GM21381 (cell line): Measurements from ENCODE around the gene KIAA1755.

Experiments
- ATAC-seq: cut with Tn5 transposase; IDR thresholded peaks from one replicate; pipeline ENCODE4 v1.9.1; 2021; ENCODE audit warnings: mild to moderate bottlenecking, moderate library complexity; ENCODE audit not compliant: unreplicated experiment

Gene KIAA1755

GRCh38 chr20:38208088-38208487, 52.4 kb downstream of the KIAA1755 start:
- no peak for ATAC-seq

GRCh38 chr20:38207621-38208020, 52.9 kb downstream of the KIAA1755 start:
- no peak for ATAC-seq

DNA sequence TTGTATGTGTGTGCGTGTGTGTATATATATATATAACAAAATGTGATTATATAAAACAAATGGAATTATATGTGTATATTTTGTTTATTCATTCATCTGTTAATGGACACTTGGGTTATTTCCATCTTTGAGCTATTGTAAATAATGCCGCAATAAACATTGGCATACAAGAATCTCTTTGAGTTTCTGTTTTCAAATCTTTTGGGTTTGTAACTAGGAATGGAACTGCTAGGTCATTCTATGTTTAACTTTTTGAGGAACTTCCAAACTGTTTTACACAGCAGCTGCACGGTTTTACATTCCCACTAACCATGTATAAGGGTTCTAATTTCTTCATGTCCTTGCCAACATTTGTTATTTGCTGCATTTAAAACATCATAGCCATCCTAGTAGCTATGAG, 55.5 kb downstream of the KIAA1755 start:
- ATAC-seq: no peak

DNA sequence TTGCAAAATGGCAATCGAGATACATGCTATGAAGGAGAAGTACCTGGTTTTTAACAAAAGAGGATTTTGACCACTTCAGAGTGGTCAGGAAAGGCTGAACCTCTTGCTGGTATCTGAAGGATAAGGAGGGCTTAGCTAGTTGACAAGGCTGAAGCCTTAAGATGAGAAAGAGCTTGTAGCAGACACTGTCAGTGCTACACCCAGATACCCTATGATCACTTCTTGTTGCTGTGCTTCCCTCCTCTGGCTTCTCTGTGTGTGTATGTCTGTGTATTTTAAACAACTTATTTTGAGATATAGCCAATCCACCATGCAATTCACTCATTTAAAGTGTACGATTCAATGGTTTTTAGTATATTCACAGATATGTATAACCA, 56.6 kb downstream of the KIAA1755 start:
- no peak for ATAC-seq

DNA sequence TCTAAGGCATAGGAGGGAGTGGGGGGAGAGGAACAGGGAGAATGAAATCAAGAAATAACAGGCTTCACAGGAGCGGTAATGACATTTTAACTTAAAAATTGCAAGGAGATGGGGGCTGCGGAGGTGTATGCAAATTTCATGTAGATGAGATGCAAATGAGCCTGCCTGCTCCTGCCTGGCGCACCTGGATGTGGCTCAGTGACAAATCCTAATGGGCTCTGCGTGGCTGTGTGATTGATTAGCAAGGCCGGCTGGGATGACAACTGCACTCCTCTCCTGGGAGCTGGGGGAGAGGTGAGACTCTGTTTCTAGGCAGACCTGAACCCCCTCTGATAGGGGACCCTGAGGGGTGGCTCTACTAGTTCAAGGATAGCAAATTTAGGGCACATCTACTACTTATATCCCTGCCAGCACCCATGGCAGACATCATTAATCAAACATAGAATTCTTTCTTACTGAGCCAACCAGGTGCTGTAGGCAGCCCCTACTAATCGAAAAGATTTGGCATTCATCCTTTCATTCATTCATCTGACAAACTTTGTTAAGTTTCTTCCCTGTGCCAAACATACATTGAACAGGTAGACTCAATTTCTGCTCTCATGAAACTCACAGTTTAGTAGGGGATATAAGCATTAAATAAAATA, 57.1 kb downstream of the KIAA1755 start:
- ATAC-seq: no peak

- no peak for ATAC-seq
Measured at GRCh38 chr20:38202982-38203293, 57.6 kb downstream of the KIAA1755 start.

DNA sequence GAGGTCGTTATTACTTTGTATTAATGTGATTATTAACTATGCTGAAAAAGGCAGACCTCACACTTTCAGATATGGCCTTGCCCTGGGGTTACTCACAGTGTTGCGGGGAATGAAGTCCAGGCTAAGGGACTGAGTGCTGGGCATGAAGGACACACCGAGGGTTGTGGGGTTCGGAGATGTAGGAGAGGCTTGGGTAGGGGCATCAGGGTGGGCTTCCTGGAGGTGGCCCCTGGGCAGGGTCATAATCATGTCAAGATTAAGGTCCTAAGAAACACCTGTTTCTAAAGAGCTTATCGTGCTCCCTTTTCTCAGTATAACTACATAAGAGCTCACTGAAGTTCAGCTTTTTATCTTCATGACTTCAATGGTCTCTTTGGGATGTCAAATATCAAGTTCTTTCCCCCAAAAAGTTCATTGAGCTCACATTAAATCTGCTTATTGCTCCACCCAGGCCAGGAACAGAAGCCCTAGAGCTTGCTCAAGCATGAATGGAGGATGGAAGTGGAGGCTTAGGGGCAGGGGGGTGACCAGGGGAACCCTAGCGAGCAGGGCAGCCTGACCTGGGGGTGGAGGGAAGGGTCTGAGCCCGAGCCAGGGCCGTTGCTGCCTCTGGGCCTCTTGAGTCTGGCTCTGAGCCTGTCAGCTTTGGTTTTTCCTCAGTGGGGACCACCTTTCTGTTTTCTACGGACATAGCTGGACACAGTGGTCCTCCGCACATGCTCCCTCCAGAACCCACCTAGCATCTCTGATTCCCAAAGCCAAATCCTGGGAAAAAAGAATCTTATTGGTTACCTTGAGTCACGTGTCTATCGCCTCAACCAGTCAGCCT, 58.2 kb downstream of the KIAA1755 start:
- ATAC-seq: no peak

DNA sequence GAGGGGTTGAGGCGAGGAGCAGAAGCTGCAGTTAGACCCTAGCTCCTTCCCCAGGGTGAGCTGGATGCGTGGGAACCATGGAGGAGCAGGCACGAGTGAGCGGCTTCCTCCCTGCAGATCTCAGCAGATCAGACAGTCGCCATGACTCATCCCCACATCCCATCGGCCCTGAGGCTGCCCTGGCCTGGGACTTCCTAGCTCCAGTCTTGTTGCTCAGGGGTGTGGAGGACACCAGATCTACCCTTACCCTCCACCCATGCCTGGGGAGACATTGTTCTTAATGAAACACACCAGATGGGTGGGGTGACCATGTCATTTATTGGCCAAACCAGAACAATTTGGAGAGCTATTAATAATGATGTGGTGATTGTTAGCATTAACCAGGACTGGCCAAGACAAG, 59.2 kb downstream of the KIAA1755 start:
- ATAC-seq: no peak

- no peak for ATAC-seq
Measured at GRCh38 chr20:38200646-38201045, 59.9 kb downstream of the KIAA1755 start.

DNA sequence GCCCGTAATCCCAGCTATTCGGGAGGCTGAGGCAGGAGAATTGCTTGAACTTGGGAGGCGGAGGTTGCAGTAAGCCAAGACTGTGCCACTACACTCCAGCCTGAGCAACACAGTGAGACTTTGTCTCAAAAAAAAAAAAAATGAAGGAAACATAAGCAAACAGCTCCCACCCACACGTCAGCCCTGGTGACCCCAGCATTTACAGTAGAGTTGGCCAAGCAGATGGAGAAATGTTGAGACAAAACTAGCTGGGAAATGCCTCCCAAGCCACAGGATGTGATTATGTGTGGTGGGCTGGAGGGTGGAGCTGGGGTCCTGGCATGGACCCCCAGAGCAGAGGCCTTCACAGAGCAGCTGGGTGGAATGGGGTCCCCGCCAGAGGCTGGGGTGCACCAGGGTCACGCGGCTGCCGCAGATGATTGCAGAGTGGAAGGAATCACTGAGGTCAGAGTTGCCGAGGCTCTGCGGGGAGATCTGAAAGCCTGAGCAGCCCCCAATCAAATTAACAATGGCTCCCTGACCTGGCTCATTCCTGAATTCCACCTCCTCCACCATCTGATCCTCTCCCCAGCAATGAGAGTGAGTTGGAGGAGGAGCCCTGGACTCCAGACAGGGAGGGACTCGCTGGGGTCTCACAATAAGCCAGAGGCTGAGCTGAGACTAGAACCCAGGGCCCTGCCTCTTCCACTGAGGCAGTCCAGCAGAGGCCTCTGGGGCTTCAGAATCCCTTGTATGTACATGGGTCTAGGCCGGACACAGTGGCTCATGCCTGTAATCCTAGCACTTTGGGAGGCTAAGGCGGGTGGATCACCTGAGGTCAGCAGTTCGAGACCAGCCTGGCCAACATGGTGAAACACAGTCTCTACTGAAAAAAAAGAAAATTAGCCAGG, 60.8 kb downstream of the KIAA1755 start:
- no peak for ATAC-seq

GRCh38 chr20:38198238-38198861, 62.2 kb downstream of the KIAA1755 start:
- no peak for ATAC-seq

DNA sequence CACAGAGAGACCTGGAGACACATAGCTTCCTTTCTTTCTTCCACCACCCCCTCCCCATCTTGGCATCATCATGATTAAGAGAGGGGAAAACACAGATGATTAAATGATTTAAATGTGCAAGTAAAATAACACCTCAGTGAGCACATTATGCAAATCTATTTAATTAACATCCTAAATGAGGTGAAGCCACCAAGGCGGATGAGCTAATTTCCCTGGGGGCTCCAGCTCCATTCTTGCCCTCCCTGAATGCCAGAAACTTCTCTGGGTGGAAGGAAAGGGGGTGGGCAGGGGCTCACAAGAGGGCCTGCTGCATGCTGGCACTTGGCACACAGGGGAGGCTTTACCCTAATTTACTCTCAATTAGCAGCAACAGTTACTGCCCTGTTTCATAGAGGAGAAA, 62.9 kb downstream of the KIAA1755 start:
- no peak for ATAC-seq

DNA sequence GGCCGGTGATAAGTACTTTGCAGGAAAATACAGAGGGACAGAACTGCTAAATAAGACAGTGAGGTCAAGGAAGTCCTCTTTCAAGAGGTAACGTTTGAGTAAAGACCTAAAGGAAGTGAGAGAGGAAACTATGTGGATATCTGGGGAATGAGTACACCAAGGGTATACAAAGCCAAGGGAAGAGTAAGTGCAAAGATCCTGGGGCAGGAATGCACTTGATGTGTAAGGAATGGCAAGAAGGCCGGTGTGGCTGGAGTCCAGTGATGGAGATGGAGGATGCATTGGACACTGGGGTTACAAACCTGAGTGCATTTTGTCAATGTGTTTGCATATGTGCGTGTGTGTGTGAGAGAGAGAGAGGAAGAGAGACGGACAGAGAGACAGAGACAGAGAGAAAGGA, 63.3 kb downstream of the KIAA1755 start:
- ATAC-seq: no peak

DNA sequence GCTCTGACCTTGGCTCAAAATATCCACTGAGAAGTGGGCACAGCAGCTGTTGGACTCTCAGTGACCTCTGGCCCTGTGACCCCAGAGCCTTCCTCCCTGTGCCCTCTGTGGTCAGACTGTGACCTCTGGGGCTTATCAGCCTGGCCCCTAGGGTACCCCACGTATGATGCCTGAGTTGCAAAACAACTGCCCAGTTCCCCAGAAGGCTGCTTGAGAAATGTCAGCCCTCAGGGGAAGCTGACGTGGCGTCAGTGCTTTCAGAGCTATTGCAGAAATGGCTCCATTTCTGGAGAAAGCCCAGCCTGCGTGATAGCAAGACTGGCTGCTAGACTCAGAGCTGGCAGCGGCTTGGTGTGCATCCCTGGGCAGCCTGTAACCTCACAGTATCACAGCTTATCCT, 63.9 kb downstream of the KIAA1755 start:
- no peak for ATAC-seq

DNA sequence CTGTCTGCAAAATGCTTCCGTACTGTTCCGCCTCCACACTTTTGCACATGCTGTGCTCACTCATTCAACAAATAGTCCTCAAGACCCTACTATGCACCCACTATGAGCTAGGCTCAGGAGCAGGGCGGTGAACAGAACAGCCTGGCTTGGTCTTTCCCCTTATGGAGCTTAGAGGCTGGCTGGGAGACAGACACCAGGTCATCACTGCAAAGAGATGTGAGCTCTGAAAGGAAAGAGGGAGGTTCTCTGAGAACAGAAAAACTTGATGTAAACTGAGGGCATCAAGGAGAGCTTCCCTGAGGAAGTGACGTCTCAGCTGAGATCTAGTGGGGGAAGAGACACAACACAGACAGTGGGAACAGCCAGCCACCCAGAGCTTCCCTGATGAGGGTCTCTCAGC, 64.5 kb downstream of the KIAA1755 start:
- ATAC-seq: no peak

DNA sequence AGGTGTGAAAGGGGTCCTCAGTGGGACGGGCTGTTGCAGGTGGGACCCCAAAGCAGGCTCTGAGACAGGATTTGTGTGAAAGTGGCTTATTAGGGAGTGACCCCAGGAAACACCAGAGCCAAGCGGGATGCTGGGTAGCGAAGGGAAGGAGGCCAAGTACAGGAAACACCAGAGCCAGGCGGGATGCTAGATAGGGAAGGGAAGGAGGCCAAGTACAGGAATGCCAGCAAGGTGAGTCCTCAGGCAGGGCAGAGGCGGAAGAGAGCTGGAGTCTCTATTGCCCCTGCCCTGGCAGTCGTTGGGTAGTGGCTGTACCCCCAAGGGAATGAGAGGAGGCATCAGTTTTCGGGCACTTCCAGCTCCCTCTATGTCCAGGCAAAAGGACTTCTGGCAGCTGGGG, 65.0 kb downstream of the KIAA1755 start:
- no peak for ATAC-seq

- no peak for ATAC-seq
Measured at GRCh38 chr20:38194971-38195504, 65.5 kb downstream of the KIAA1755 start.

DNA sequence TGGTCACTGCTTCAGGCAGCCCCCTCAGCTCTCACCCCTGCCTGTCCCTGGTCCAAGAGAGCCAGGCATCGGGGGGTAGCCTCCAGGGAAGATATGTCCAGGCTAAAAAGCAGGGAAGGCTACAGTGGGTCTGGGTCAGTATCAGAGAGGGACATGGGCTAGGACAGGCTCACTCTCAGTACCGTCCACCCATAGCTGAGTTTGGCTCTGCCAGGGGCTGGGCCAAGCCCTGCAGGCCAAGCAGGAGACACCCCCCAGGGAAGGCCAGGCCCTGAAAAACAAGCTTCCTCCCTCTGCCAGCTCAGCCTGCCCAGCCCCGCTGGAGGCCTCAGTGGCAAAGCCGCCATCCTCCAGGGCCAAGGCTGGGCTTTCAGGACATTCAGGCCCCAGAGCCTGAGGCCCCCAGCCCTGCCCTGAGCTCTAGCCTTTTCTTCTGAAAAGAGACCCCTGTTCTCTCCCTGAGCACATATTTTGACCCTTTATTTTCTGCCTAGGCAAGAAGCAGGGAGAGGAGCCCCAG, 66.9 kb downstream of the KIAA1755 start:
- ATAC-seq: no peak

GRCh38 chr20:38192323-38192885, 68.1 kb downstream of the KIAA1755 start:
- ATAC-seq: no peak

- ATAC-seq: no peak
Measured at GRCh38 chr20:38191654-38192053, 68.9 kb downstream of the KIAA1755 start.
